ENCODE results near the gene SDK1.

SDK1 gene

DNA sequence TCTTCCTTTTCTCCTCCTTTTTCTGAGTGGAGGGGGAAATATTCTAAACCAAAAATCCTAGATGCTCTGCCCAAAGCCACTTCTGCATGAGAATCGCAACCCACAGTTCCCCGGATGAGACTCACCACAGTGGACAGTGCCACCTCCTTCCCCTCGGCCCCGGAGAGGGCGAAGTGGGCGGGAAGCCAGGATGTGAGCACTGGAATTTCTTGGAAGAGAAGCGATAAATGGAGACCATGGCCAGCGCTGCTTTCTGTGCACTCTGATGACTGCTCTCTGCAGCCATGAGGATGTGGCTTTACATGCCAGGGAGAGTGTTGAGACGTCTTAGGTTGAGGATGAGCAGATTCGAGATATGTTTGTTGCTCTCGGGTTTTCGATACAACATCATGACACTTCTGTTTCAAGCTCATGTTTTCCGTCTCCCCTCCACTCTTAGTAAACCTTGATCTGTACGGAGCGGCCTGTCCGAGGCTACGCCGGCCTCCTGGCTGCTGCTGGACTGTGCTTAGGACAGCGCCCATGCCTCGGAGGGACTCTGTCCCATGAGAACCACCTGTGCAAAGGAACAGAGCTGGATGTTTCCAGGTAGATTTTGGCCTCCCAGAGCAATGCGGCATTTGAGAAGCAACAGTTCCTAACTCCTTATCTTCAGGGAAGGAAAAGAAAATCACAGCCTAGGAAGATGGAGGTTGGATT is 966.4 kb downstream of the SDK1 start:
- H3K4me1 ChIP-seq (ENCODE audit: control insufficient read depth, insufficient read depth, low read length): no peaks in the 10 kb centered on the region
- no peak overlapping the region for H3K27ac ChIP-seq (ENCODE audit: extremely low read depth, low read depth, low read length)
- H3K9me3 ChIP-seq (ENCODE audit: control insufficient read depth, insufficient read depth, low read depth, low read length): no peaks in the 10 kb centered on the region
- POLR2A ChIA-PET: no interaction called here
- TF ChIP-seq GFI1B (tag by site-specific recombination; IDR thresholded peaks at IDR 0.05): no peak
- no peak for TF ChIP-seq ZBTB8A (tag by site-specific recombination; IDR thresholded peaks at IDR 0.05)
- TF ChIP-seq ZNF10 (tag by site-specific recombination; IDR thresholded peaks at IDR 0.05): no peak
- TF ChIP-seq ZNF670 (tag by site-specific recombination; IDR thresholded peaks at IDR 0.05; ENCODE audit: low read depth): no peak
- TF ChIP-seq ZNF571 (tag by site-specific recombination; IDR thresholded peaks at IDR 0.05): no peak
- no peak for TF ChIP-seq ZNF366 (tag by site-specific recombination; conservative IDR thresholded peaks at IDR 0.05)
- no peak for TF ChIP-seq ZNF132 (tag by site-specific recombination; IDR thresholded peaks at IDR 0.05; ENCODE audit: borderline replicate concordance)
- H3K4me3 ChIP-seq (ENCODE audit: low read depth, low read length): no peak overlapping the region
- CTCF ChIA-PET: interaction anchor here (0.7 kb wide), 1 partner anchor 487 kb away, joined by 3 read pairs; no protein-coding TSS in a partner anchor
- no peaks in the 10 kb centered on the region for H3K36me3 ChIP-seq (ENCODE audit: control insufficient read depth in 2 of 2, insufficient read depth in 1 of 2, low read length in 2 of 2)

DNA sequence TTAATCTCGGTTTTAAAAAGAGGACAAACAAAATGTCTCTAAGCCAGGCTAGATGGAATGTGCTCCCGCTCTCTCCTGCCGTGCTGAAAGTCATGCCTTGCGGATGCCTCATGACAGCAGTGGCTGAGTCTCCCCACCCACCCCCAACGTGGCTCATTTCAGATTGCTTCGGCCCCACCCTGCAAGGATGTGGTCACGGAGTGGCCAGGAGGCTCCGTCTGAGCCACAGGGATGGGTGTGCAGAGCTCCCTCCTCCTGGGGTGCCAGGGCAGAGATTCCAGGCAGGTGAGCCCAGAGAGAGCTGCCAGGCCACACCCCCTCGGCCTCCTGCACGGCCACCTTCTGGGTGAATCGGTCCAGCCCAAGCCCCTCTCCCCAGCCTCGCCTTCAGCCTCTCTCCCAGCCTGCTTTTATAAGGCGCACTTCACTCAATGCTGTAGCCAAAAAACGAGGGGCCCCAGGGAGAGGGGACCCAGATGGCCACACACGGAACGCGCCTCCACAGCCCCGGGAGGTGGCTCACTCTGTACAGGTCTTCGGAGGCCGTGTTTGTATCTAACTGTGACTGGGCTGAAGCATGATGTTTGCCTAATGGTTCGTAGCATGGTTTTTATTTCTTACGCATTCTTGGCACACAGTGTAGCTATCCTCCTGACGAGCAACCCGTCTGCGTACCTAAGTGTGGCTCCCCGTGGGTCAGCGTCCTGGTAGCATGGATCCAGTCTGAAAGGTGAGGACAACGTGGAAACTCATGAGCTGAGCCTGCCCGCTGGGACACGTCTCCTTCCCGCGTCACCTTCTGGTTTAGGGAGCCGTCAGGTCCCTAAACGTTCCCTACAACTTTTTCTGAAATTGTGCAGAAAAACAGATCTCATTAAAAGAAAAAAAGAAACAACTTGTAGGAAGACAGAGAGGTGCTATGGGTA is 967.3 kb downstream of the SDK1 start:
- Histone ChIP-seq H3K4me1 (ENCODE audit: control insufficient read depth, insufficient read depth, low read length) (no peaks in the 10 kb centered on the region), H3K9me3 (ENCODE audit: control insufficient read depth, insufficient read depth, low read depth, low read length) (no peaks in the 10 kb centered on the region), H3K4me3 (ENCODE audit: low read depth, low read length) (no peak overlapping the region), H3K36me3 (ENCODE audit: control insufficient read depth in 2 of 2, insufficient read depth in 1 of 2, low read length in 2 of 2) (no peaks in the 10 kb centered on the region), H3K27ac (ENCODE audit: extremely low read depth, low read depth, low read length) (no peak overlapping the region)
- no peak for TF ChIP-seq ZNF501 (tag by site-specific recombination; IDR thresholded peaks at IDR 0.05)
- TF ChIP-seq, protein P1, sequence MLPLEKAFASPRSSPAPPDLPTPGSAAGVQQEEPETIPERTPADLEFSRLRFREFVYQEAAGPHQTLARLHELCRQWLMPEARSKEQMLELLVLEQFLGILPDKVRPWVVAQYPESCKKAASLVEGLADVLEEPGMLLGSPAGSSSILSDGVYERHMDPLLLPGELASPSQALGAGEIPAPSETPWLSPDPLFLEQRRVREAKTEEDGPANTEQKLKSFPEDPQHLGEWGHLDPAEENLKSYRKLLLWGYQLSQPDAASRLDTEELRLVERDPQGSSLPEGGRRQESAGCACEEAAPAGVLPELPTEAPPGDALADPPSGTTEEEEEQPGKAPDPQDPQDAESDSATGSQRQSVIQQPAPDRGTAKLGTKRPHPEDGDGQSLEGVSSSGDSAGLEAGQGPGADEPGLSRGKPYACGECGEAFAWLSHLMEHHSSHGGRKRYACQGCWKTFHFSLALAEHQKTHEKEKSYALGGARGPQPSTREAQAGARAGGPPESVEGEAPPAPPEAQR (tag by site-specific recombination; IDR thresholded peaks at IDR 0.05): no peak
- TF ChIP-seq, protein P2, sequence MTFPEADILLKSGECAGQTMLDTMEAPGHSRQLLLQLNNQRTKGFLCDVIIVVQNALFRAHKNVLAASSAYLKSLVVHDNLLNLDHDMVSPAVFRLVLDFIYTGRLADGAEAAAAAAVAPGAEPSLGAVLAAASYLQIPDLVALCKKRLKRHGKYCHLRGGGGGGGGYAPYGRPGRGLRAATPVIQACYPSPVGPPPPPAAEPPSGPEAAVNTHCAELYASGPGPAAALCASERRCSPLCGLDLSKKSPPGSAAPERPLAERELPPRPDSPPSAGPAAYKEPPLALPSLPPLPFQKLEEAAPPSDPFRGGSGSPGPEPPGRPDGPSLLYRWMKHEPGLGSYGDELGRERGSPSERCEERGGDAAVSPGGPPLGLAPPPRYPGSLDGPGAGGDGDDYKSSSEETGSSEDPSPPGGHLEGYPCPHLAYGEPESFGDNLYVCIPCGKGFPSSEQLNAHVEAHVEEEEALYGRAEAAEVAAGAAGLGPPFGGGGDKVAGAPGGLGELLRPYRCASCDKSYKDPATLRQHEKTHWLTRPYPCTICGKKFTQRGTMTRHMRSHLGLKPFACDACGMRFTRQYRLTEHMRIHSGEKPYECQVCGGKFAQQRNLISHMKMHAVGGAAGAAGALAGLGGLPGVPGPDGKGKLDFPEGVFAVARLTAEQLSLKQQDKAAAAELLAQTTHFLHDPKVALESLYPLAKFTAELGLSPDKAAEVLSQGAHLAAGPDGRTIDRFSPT (tag by site-specific recombination; IDR thresholded peaks at IDR 0.05): no peak
- ChIA-PET CTCF (interaction anchor here (0.7 kb wide), 1 partner anchor 486 kb away, joined by 3 read pairs; no protein-coding TSS in a partner anchor), POLR2A (no interaction called here)

DNA sequence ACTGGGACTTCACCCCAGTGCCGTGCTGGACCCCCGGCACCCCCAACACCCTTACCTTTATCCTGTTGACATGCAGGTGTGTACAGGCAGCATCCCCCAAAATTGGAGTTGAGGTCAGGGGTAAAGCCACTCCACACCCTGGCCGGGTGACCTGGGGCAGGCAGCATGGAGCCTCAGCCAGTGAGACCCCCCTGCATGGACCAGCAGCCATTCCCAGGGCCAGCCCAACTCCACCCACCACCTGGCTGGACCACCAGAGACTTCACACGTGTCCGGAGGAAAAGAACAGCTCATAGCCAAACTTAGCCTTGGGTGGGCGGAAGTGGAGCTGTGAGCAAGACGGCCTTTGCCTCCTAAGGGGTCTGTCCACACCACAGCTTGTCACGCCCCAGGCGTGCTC is 968.0 kb downstream of the SDK1 start:
- ChIA-PET POLR2A (no interaction called here), CTCF (no interaction called here)
- Histone ChIP-seq H3K4me1 (ENCODE audit: control insufficient read depth, insufficient read depth, low read length) (no peaks in the 10 kb centered on the region), H3K4me3 (ENCODE audit: low read depth, low read length) (no peak overlapping the region), H3K36me3 (ENCODE audit: control insufficient read depth in 2 of 2, insufficient read depth in 1 of 2, low read length in 2 of 2) (no peaks in the 10 kb centered on the region), H3K27ac (ENCODE audit: extremely low read depth, low read depth, low read length) (no peak overlapping the region), H3K9me3 (ENCODE audit: control insufficient read depth, insufficient read depth, low read depth, low read length) (no peaks in the 10 kb centered on the region)
- no peak for TF ChIP-seq ZNF211 (tag by site-specific recombination; IDR thresholded peaks at IDR 0.05; ENCODE audit: low read depth)
- TF ChIP-seq ZFP69B (tag by site-specific recombination; IDR thresholded peaks at IDR 0.05): no peak
- no peak for TF ChIP-seq ZFP41 (tag by site-specific recombination; IDR thresholded peaks at IDR 0.05; ENCODE audit: borderline replicate concordance)

DNA sequence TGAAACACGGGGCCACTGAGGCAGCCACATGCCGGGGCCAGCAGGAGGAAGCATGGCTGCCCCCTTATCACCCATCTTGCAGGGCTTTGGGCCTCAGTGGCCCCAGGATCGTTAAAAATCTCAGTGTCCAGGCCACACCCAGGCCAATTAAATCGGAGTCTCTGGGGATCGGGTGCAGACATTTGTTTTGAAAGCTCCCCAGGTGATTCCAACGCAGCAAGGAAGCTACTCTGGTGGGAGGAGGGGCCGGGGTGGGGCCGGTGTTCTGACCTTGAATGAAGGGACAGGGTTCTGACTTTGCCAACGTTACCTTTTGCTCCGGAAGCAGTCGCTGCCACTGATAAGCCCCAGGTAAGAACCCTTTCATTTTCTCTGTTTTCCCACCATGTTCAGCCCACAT is 968.7 kb downstream of the SDK1 start:
- no peaks in the 10 kb centered on the region for H3K36me3 ChIP-seq (ENCODE audit: control insufficient read depth in 2 of 2, insufficient read depth in 1 of 2, low read length in 2 of 2)
- no peaks in the 10 kb centered on the region for H3K9me3 ChIP-seq (ENCODE audit: control insufficient read depth, insufficient read depth, low read depth, low read length)
- ChIA-PET CTCF (no interaction called here), POLR2A (no interaction called here)
- H3K4me1 ChIP-seq (ENCODE audit: control insufficient read depth, insufficient read depth, low read length): no peaks in the 10 kb centered on the region
- no peak overlapping the region for H3K4me3 ChIP-seq (ENCODE audit: low read depth, low read length)
- H3K27ac ChIP-seq (ENCODE audit: extremely low read depth, low read depth, low read length): no peak overlapping the region
- TF ChIP-seq, protein P3, sequence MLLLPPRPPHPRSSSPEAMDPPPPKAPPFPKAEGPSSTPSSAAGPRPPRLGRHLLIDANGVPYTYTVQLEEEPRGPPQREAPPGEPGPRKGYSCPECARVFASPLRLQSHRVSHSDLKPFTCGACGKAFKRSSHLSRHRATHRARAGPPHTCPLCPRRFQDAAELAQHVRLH (tag by site-specific recombination; IDR thresholded peaks at IDR 0.05): no peak
- TF ChIP-seq REPIN1 (tag by site-specific recombination; IDR thresholded peaks at IDR 0.05; ENCODE audit: low read depth) (no peak), ZNF23 (tag by site-specific recombination; IDR thresholded peaks at IDR 0.05; ENCODE audit: borderline replicate concordance) (no peak), ZFP3 (tag by site-specific recombination; IDR thresholded peaks at IDR 0.05; ENCODE audit: low read depth) (no peak)

All from HEK293 (cell line).